GM21423 (cell line): ENCODE results near the gene ANO10.
"Not testable (repeated sequence)": the region's sequence is repeated elsewhere in the genome, so short reads cannot be mapped to it uniquely, and the experiment has no call there.

Source experiments
- ATAC-seq: cut with Tn5 transposase; IDR thresholded peaks from one replicate; pipeline ENCODE4 v1.9.1; 2021; ENCODE audit warnings: mild to moderate bottlenecking, moderate library complexity; ENCODE audit not compliant: unreplicated experiment

Gene ANO10, protein sequence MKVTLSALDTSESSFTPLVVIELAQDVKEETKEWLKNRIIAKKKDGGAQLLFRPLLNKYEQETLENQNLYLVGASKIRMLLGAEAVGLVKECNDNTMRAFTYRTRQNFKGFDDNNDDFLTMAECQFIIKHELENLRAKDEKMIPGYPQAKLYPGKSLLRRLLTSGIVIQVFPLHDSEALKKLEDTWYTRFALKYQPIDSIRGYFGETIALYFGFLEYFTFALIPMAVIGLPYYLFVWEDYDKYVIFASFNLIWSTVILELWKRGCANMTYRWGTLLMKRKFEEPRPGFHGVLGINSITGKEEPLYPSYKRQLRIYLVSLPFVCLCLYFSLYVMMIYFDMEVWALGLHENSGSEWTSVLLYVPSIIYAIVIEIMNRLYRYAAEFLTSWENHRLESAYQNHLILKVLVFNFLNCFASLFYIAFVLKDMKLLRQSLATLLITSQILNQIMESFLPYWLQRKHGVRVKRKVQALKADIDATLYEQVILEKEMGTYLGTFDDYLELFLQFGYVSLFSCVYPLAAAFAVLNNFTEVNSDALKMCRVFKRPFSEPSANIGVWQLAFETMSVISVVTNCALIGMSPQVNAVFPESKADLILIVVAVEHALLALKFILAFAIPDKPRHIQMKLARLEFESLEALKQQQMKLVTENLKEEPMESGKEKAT

DNA sequence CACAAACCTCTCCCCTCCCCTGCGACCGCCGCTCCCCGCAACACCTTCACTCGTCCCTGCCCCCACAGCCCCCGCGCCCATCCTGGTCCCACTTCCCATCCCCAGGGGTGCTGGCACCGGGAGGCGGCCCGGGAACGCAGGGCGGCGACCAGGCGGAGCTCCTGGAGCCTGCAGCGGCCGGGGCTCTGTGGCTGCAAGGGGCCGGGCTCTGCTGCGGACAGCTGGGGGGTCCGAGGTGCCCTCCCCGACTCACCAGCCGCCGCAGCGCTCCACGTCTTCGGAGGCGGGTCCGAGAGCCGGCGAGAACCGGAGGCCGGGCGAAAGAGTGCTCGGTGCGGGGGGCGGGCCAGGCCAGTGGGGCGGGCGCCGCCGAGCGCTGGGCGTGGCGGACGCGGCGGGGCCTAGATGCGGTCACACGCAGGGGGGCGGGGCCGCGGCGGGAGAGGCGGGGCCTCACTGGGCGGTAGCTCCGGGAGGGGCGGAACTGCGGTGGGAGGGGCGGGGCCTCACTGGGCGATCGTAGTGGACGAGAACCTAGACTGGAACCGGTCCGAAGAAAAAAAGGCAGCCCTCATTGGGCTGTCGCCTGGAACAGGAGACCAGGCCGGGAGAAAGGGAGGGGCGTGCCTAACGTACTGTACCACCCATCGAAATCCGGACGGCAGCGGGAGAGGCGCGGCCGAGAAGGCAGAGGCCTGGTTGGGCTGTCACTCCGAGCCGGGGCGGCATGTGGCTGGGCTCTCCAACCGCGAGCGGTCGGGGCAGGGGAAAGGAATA lies at the start of gene ANO10:
TSS of gene ANO10 (minus strand) at position 356 of the 777 bp plus-strand sequence. CDS start 16,159 bp downstream, outside the sequence.
- ATAC-seq: peak; percentile 92

DNA sequence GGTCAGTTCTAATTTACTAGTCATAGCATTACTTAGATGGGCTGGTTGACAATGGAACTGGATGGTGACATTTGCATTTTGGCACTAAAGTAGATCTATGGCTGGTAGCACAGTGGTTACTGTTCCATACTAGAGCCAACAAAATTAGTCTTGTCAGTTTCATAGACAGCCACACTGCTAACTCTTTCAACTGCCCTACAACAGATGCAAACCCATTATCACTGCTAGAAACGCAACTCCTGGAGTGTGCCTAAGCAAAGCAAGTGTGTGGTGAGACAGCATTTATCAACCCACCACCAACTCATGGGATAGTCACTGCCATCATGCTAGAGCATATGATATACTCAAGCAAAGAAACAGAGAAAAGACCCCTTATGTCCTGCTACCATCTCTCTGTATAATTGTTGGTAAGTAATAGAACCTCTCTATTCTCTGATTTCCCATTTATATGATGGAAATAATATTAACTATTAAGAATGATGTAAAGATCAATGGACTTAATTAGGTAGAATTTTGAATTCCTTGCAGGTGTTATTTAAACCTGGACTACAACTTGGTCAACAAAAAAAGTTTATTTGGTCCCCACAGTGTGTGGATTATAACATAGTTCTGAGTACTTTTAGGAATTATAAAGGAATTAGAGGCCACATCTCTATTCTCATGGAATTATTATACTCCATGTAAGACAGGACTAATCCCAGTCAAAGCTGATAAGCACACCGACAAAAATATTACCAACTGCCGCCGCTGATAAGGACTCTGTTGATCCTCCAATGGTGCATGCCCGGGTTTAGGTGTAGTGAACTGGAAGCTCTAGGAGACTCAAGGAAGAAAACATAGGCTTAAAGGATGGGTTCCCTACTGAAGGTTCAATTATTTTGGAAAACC lies 49.1 kb upstream of the ANO10 start:
- ATAC-seq: no peak

DNA sequence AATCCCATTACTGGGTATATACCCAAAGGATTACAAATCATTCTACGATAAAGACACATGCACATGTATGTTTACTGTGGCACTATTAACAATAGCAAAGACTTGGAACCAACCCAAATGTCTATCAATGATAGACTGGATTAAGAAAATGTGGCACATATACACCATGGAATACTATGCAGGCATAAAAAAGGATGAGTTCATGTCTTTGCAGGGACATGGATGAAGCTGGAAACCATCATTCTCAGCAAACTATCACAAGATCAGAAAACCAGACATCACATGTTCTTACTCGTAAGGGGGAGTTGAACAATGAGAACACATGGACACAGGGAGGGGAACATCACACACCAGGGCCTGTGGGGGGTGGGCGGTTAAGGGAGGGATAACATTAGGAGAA lies 43.2 kb upstream of the ANO10 start:
- ATAC-seq: not testable (repeated sequence)

DNA sequence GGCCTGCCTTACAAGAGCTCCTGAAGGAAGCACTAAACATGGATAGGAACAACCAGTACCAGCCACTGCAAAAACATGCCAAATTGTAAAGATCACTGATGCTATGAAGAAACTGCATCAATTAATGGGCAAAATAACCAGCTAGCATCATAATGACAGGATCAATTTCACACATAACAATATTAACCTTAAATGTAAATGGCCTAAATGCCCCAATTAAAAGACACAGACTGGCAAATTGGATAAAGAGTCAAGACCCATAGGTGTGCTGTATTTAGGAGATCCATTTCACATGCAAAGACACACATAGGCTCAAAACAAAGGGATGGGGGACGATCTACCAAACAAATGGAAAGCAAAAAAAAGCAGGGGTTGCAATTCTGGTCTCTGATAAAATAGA lies 39.6 kb upstream of the ANO10 start:
- not testable (repeated sequence) for ATAC-seq

GRCh38 chr3:43659250-43659880 lies 37.6 kb upstream of the ANO10 start:
- no peak for ATAC-seq

GRCh38 chr3:43656390-43656789 lies 34.6 kb upstream of the ANO10 start:
- ATAC-seq: not testable (repeated sequence)

DNA sequence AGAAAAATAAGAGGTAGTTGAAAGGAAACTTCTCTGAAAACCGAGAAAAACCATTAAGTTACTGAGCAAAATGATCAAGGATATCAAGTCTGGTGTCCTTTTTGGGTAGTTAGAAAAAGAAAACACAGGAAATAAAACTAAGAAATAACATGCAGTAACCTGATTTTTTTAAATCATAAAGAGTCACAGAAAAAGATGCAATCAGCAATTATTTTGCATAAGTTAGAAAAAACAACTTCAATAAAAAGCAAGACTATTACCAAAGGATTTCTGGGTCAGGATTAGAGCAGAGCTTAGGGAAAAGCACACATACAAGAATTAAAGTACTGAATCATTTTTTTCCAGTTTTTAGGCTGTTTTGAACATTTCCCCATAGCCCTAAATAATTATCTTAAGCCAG lies 28.5 kb upstream of the ANO10 start:
- no peak for ATAC-seq

GRCh38 chr3:43649365-43649968 lies 27.7 kb upstream of the ANO10 start:
- ATAC-seq: no peak

- ATAC-seq: no peak
Measured at GRCh38 chr3:43648957-43649356, 27.1 kb upstream of the ANO10 start.

- no peak for ATAC-seq
Measured at GRCh38 chr3:43647331-43648166, 25.7 kb upstream of the ANO10 start.

- no peak for ATAC-seq
Measured at GRCh38 chr3:43644443-43644842, 22.6 kb upstream of the ANO10 start.

- no peak for ATAC-seq
Measured at GRCh38 chr3:43641306-43642114, 19.7 kb upstream of the ANO10 start.

GRCh38 chr3:43640681-43641080 lies 18.9 kb upstream of the ANO10 start:
- ATAC-seq: no peak

- ATAC-seq: peak; percentile 51
Measured at GRCh38 chr3:43638594-43639447, 17.0 kb upstream of the ANO10 start.

DNA sequence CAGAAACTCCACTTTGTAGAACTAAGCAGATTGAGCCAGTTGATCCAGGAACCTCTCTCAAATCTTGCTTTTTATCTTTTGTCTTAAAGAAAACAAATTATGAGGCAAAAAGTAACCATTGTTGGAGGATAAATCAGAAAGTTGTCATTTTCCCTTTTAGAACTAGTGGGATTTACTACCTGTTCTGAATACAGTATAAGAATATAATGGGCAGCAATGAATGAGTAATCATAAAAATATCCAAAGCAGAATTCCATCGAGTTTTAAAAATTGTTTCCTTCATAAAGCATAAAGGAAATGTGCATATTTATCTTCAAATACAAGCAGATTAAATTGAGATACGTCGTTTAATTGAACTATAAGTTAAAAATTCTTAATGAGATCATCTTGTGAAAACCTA lies 15.9 kb upstream of the ANO10 start:
- no peak for ATAC-seq

- no peak for ATAC-seq
Measured at GRCh38 chr3:43632986-43633385, 11.2 kb upstream of the ANO10 start.

- ATAC-seq: no peak
Measured at GRCh38 chr3:43632269-43632733, 10.5 kb upstream of the ANO10 start.
